ENCODE measurements around the gene TEX53.

The TEX53 gene

DNA sequence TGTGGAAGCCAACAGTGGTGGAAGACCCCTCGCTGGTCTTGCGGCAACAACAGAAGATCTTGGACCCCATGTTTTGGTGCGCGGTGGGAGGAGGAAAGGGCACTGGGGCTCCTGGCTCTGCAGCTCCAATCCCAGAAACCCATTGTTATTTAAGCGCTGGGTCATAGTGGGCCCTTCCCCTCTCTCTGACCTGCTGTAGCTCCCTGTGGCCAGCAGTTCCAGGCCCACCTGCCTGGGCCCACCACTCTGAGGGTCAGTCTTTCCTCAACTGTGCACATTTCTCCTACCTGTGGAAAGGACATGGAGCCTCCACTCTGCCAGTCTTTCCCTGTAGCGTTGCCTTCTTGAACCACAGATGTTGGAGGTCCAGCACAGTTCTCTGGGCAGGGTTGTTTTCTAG is at the start of gene TEX53:
TSS of gene TEX53 (minus strand) at position 101 of the 400 bp plus-strand sequence. CDS start at position 70, 31 bp downstream.
- no peak for DNase-seq

DNA sequence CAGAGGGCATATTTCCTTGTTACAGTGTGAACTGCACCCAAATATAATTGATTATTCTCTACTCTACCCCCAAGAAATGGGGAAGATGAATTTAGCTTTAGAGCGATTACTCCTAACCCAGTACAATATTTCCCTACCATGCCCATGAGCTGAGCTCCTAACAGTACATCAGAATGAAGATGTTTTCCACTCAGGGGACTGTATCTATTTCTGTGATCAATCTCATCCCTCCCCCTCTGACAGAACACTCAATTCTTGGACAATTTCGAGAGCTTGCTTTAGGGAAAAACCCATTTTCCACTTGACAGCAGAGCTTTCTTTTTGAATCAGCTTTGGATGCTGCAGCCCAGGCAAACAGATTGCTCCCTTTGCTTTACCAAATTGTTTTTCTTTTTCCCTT is 49.1 kb upstream of the TEX53 start:
- DNase-seq, result no peak

DNA sequence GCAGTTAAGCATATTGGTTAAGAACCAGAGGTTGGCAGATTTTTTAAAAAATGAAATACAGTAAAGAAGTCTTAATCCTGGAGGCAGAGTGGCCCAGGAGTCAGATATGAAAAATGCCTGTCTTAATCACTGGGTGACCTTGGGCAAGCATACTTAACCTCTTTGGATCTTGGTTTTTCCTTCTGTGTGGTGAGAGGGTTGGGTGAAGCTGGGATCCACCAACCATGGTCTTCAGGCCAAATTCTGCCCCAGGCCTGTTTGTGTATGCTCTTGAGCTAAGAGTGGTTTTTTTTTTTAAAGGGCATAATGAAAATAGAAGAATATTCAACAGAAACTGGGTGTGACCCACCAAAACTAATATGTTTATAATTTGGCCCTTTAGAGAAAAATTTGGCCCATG is 44.4 kb upstream of the TEX53 start:
- DNase-seq, result no peak

DNA sequence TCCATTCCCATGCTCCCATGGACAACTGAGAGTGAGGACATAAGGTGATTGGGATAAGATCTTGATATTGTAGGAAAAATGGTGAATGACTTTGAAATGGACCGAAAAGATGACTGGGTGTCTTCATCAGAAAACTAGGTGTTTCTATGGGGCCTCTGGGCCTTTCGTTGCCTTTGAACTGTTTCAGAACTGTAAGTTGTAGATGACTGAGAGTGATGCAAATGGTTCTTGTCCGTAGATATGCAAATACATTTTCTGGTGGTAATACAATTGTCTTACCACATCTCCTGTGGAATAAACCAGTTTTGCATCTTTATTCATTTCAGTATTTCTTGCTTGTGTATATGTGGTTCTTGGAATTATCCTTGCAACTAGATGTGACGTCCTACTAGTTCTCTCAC is 40.3 kb upstream of the TEX53 start:
- DNase-seq, result no peak

DNA sequence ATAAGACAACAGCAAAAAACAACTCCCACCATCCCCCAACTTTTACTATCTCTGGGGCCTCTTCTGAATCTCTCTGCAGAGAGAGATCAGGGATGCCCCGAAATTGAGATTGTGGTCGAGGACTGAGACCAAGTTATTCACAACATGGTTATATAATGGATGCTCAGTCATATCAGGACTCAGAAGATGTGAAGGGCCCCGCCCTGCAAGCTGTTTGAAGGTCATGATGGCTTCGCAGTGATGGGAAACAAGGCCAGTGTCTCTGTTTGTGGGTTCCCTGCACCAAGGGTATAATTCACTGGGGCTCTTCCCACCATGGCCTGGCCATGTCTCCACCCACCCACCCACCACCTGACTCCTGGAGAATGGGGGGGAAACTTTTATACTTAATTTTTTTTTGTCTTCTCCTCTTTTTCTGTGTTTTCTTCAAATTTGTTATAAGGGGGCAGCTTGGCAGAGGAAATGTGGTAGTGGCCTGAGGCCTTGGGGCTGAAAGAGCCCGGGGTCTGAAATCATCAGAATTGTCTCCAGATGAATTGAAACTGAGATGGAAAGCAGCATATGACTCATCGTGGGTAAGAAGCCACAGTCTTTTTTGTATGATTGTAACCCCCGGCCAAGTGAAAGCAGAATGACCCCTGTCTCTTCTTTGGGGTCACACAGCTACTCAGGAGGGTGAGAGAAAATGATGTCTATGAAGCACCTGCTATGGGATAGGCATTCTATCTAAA is 39.4 kb upstream of the TEX53 start:
- DNase-seq, result peak; percentile 60

DNA sequence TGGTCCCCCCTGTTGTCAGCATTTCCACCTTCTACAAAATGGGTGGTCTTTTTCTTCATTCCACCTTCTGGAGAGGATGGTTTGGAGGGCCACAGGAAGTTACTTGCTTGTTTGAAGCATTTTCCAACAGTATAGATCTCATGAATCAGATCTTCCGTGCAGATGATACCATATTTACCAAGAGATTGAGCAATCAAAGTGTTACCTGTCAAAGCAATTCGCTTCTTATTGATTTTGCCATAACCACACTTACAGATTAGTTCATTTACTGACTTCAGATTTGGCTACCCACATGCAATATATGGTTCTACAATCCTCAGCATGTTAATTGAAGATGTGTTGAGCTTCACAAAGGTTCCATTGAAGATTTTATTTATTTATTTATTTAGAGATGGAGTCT is 38.3 kb upstream of the TEX53 start:
- no peak for DNase-seq

DNA sequence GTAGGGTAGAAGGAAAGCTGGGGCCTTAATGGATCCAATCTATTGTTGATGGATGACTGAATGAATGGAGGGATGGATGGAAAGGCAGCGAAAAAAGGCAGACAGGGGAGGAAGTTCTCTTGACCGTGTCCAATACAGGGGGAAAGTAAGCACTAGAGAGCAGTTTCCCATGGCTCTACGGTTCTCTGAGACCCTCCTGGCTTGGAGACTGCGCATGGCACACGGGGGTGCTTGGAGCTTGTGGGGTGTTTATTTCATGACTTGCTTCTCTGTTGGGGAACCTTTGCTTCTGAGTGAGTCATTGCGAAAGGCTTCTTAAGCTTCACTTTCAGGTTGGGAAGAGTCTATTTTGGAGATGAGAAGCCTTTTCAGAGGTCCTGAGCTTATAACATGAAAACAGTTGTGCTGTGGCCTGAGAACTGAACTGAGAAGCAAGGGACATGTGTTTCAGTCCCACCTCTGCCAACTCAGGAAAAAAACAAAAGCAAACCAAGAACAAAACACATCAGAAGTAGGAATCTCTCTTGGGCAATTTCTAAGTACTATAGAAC is 37.2 kb upstream of the TEX53 start:
- no peak for DNase-seq

DNA sequence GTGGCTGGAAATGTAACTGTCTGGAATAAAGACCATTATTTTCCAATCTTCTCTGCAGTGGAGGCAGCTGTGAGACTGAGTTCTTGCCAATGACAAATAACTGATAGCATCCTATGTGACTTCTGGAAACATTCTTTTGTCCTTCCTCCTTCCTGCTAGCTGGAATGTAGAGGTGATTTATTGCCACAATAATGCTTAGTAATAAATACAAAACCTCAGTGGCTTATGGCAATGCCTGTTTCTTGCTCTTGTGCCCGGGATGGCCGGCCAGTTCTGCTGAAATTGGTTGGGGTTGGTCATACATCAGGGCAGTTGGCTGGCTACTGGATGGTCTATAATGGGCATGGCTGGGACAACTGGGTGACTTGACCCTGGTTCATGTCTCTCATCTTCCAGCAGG is 36.5 kb upstream of the TEX53 start:
- no peak for DNase-seq

DNA sequence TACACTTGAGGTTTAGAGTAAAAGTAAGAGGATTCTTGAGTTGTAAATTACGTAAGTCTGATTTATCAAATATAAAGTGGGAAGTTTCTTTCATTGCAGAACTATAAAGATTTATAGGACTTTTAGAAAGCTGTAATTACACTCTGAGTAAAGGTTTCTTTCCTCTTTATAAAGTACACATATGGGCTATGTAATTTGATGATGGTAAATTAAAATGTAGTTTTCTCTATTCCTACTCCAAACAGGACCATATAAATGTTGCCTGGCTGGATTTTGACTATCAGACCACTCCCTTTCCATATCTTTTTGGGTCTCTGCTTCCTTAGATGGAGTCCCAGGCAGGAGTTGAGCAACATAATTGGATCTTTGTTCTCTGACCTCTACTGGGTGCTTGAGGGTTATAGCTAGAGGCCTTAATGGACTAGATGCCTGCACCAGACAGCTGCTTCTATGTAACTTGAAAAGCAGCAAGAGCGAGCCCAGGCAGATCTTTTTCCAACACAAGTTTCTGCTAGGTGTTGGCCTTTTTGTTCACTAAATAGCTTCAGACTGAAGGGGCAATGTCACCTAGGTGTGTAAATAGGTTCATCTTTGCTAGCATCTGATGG is 35.7 kb upstream of the TEX53 start:
- no peak for DNase-seq

DNA sequence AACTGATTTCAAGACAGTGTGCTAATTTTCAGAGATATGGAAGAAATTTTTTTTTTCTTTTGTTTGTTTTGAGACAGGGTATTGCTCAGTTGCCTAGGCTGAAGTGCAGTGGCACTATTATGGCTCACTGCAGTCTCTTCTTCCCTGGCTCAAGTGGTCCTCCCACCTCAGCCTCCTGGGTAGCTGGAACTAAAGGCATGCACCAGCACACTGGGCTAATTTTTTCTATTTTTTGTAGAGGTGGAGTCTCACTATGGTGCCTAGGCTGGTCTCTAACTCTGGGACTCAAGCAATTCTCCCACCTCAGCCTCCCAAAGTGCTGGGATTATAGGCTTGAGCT is 34.3 kb upstream of the TEX53 start:
- DNase-seq, result no peak

DNA sequence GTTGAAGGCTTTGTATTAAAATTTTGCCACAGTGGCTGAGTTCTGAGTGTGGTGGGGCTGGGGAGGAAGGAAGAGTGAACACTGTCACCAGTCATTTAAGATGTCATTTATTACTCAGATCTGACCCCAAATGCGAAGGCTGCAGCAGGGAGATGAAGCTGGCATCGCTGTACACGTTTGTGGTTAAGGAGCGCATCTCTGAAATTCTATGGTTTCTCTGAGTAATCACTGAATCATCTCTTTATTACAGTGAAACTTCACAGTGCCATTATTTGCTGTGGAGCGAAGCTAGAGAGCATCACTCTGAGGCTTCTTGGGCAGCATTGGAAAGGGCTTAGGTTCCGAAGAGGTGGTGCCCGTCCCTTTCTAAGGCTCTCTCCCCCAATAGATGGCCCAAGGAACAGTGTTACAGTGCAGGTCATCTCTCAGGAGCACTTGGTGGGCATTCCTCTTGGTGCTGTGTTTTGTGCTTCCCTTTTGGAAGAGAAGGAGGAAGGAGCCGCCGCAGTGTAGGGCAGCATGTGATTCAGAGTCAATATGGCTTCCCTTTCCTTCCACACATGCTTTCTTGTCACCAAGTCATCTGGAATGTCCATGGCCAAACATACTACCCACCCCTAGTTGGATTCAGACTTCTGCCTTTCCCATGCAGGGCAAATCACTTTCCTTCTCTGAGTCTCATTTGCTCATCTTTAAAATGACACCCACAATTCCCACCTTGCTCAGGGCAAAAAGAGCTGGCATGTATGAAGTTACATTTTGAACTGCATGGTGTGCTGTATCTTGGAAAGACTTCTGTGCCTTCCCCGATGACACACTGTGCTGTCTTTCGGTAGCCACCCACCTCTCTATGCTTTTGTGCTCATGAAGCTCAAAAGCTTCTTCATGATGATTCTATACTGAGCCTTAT is 33.7 kb upstream of the TEX53 start:
- DNase-seq, result peak; percentile 91

DNA sequence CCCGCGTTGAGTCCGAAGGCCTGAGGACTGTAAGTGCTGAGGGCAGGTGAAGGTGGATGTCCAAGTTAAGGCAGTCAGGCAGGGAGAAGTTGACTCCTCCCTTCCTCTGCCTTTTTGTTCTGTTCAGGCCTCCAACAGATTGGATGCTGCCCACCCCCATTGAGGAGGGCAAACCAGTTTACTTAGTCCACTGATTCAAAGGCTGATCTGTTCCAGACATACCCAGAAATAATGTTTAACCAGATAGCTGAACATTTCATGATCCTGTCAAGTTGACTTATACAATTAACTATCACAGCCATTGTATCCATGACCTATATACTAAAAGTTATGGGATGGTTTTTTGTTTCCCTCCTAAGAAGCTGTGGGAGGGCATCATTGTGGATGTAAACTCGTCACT is 32.7 kb upstream of the TEX53 start:
- DNase-seq, result no peak

DNA sequence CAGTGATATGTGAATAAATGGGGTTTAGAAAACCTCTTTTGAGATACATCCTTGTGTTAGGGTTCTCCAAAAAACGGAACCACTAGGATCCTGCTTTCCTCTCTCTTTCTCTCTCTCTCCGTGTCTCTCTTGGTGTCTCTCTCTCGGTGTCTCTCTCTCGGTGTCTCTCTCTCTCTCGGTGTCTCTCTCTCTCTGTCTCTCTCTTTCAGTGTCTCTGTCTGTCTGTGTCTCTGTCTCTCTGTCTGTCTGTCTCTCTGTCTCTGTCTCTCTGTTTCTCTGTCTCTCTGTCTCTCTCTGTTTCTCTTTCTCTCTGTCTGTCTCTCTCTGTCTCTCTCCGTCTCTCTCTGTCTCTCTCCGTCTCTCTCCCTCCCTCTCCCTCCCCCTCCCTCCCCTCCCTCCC is 32.2 kb upstream of the TEX53 start:
- no peak for DNase-seq

DNA sequence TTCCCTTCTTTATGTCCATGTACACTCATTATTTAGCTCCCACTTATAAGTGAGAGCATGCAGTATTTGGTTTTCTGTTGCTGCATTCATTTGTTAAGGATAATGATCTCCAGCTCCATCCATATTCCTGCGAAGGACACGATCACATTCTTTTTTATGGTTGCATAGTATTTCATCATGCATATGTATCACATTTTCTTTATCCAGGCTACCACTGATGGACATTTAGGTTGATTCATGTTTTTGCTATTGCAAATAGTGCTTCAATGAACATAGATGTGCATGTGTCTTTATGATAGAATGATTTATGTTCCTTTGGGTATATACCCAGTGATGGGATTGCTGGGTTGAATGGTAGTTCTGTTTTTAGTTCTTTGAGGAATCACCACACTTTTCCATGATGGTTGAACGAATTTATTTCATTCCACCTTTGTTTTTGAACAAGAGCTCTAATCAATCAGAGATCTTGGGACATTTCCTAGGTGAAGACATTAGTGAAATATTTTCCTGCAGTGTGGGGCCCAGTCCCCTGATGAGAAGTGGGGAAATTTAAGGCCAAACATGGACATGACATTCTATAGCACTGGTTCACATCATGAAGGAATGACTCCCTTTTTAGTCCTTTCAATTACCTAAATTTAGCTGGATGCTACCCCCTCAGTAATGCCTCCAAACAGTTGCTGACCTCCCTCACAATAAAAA is 31.5 kb upstream of the TEX53 start:
- DNase-seq, result no peak

DNA sequence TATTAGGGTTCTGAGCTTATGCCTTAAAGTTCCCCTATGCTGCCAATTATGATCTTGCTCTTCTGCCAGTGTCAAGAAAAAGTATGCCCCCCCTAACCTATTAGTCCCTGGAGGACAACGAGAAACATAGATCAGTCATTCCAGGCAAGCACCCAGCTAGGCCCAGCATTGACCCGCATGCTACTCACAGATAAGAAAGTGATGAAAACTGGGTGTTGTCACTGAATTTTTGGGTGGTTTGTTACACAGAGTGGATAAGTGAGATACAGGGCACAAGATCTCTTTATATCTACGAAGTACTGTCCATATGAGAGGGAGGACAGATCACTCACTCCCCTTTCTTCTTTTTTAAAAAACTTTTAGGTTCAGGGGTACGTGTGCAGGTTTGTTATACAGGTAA is 30.8 kb upstream of the TEX53 start:
- no peak for DNase-seq

DNA sequence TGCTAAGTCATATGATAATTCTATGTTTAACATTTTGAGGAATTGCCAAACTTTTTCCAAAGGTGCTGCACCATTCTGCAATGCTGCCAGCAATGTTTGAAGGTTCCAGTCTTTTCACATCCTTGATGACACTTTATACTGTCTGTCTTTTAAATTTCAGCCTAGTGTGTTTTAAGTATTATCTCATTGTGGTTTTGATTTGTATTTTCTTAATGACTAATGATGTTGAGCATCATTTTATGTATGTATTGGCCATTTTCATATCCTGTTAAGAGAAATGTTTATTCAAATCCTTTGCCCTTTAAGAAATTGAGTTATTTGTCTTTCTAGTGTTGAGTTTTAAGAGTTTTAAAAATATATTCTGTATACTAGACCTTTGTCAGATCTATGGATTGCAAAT is 29.4 kb upstream of the TEX53 start:
- DNase-seq, result no peak

DNA sequence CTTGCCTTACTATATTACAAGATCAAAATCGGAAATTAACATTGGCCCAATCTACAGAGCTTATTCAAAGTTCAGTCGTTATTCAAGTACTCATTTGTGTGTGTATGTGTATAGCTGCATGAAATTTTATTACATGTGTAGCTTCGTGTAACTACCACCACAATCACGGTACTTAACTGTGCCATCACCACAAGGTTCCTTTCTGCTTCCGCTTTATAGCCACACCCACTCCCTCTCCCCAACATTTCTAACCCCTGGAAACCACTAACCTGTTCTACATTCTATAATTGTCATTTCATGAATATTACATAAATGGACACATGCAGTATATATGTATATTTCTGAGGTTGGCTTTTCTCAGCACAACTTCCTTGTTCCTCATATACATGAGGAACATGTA is 28.3 kb upstream of the TEX53 start:
- peak; percentile 24 for DNase-seq

DNA sequence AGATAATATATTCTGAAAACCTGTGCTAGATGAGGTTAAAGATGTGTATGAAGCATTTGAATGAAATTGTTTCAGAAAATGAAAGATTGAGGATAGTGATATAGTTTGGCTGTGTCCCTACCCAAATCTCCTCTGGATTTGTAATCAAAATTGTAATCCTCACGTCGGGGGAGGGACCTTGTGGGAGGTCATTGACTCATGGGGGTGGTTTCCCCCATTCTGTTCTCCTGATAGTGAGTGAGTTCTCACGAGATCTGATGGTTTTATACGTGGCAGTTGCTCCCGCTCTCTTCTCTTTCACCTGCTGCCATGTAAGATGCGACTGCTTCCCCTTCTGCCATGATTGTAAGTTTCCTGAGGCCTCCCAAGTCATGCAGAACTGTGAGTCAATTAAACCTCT is 26.4 kb upstream of the TEX53 start:
- DNase-seq, result no peak

DNA sequence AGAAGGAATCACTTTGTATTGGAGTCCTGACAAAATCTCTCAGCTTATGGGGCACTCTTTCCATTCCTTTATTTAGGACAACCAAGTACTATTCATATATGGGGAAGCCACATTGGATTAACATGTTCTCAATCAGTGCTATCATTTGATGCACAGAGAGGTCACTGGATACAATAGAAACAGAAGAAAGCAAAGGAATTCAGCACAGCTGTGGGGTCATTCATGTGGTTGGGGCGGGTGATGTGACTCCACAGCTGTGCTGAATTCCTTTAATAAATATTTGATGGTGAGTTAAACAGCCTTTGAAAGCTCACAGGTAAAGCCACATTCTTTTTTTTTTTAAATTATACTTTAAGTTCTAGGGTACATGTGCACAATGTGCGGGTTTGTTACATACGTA is 25.2 kb upstream of the TEX53 start:
- DNase-seq, result no peak

DNA sequence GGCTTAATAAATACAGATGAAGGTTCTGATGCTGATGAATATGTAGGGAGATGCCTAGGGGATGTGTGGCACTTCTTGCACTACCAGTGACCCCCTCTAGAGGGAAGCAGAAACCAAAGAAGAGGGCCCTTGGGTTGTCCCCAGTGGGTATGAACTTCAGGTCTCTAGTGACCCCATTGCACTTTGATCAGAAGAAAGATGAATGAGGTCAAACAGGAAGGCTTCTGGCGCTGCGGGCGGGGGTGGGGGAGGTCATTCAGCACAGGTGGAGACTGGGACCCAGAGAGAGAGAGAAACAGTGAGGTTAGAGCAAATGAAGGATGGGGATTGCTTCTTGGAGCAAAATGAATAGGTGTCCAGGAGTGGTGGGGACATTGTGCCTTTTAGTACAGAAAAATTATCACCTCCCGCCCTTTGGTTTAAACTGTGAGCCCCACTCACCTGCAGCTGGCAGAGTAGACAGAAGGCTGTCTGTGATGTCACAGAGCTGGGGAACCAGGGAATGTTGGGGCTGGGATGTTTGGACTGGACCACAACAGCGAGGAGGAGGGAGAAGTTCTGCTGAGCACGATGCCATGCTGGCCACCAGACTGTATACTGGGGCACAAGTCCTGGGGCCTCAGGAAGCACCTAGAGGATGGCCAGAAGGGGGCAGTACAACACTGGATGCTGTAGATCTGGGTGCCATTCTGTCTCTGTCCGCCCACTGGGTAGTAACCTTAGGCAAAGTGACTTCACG is 24.2 kb upstream of the TEX53 start, which contains the start of gene TEX48:
TSS of gene TEX48 (minus strand) at position 599 of the 739 bp plus-strand sequence. CDS start 10,469 bp downstream, outside the sequence.
- peak; percentile 84 for DNase-seq

DNA sequence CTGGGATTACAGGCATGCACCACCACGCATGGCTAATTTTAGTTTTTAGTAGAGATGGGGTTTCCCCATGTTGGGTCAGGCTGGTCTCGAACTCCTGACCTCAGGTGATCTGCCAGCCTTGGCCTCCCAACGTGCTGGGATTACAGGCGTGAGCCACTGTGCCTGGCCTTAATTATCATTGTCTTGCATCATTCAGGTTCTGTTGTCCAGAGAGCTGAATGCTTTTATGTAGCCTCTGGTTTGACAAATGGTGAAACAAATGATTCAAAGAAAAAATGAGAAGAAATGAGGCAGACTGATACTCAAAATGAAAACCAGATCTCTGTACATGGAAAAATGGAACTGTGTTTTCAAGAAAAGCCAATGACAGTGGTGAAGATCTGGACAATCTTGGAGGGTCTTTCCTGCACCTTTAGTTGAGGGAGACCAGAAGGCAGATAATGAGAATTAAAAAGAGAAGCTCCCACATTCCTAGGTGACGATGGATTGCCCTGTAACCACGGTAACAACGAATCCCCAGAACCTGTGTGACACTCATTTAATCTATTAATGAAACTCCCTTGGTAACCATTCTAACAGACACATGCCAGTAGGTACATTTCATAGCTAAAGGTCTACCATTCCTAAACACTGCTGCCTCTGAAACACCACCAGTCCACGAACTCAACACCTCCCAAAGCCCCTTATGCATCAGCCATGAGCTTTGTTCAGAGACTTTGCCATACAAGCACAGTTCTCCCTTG is 22.8 kb upstream of the TEX53 start:
- DNase-seq, result no peak
